Liver (tissue), 3 donors: Measurements from ENCODE around the gene MADD.

Source experiments
- CTCF ChIP-seq: fragments of 150-350 bp; IDR thresholded peaks from 2 replicates; pipeline ENCODE4 v1.5.1; 2017; ENCODE audit warnings: improper control_type of control experiment, low read depth, low read length; ENCODE audit not compliant: missing input control
- EGR1 ChIP-seq, 2 donors: IDR thresholded peaks; 2 replicates each; pipeline ENCODE4 v1.6.1; 2016 to 2018; ENCODE audit warnings: antibody characterized with exemption in 2 of 2, low read depth in 2 of 2
- FOXA1 ChIP-seq: IDR thresholded peaks from 2 replicates; pipeline ENCODE4 v1.6.1; 2016; ENCODE audit warnings: antibody characterized with exemption
- HNF4A ChIP-seq, 2 donors: conservative IDR thresholded peaks; 2 replicates each; pipeline ENCODE4 v1.6.1; 2016; ENCODE audit warnings: antibody characterized with exemption in 2 of 2, mild to moderate bottlenecking in 2 of 2
- HNF4G ChIP-seq: IDR thresholded peaks from 2 replicates; pipeline ENCODE4 v1.6.1; 2016; ENCODE audit warnings: antibody characterized with exemption
- JUND ChIP-seq, 2 donors: IDR thresholded peaks; 2 replicates each; pipeline ENCODE4 v1.6.1; 2016; ENCODE audit warnings: antibody characterized with exemption in 2 of 2
- MAX ChIP-seq: IDR thresholded peaks from 2 replicates; pipeline ENCODE4 v1.6.1; 2016; ENCODE audit warnings: antibody characterized with exemption
- NR2F2 ChIP-seq: IDR thresholded peaks from 2 replicates; pipeline ENCODE4 v1.6.1; 2016; ENCODE audit warnings: antibody characterized with exemption
- RAD21 ChIP-seq, 2 donors: IDR thresholded peaks; 2 replicates each; pipeline ENCODE4 v1.6.1; 2016; ENCODE audit warnings: antibody characterized with exemption in 2 of 2, mild to moderate bottlenecking in 2 of 2
- REST ChIP-seq: IDR thresholded peaks from 2 replicates; pipeline ENCODE4 v1.6.1; 2016; ENCODE audit warnings: antibody characterized with exemption, mild to moderate bottlenecking
- RXRA ChIP-seq, 2 donors: IDR thresholded peaks; 2 replicates each; pipeline ENCODE4 v1.6.1; 2017 to 2018; ENCODE audit warnings: antibody characterized with exemption in 2 of 2, mild to moderate bottlenecking in 1 of 2
- SP1 ChIP-seq: IDR thresholded peaks from 2 replicates; pipeline ENCODE4 v1.6.1; 2018; ENCODE audit warnings: antibody characterized with exemption, mild to moderate bottlenecking
- YY1 ChIP-seq: IDR thresholded peaks from 2 replicates; pipeline ENCODE4 v1.6.1; 2016; ENCODE audit warnings: antibody characterized with exemption, mild to moderate bottlenecking
- ZBTB33 ChIP-seq: IDR thresholded peaks from 2 replicates; pipeline ENCODE4 v1.6.1; 2016; ENCODE audit warnings: antibody characterized with exemption
- donor health status: healthy.
- donor health status: healthy.

GRCh38 chr11:47284151-47284550 lies 14.2 kb downstream of the MADD start:
- TF ChIP-seq CTCF (no peak), JUND (IDR thresholded peaks at IDR 0.05) (no peak), ZBTB33 (no peak), HNF4G (no peak), YY1 (no peak), HNF4A (conservative IDR thresholded peaks at IDR 0.05) (no peak), SP1 (no peak), EGR1 (IDR thresholded peaks at IDR 0.05; ENCODE audit: low read depth in 2 of 2) (no peak), RAD21 (IDR thresholded peaks at IDR 0.05) (no peak), MAX (no peak), FOXA1 (no peak), REST (no peak), RXRA (IDR thresholded peaks at IDR 0.05) (no peak), NR2F2 (no peak)
